Measurements from ENCODE around the gene SLC49A3. TPM values are rescaled to one million over a fixed set of nuclear protein-coding genes. Genes with fewer than 3 reads are reported as not detected.
"Not testable (repeated sequence)": the region's sequence is repeated elsewhere in the genome, so short reads cannot be mapped to it uniquely, and the experiment has no call there.

The SLC49A3 gene
- polyA plus RNA-seq (2013, experiment 1 of 2): 2.3 TPM
- 2.5 TPM for polyA plus RNA-seq (2013, experiment 2 of 2)

- peak within 1 kb of the TSS; percentile 60 for H3K4me3 ChIP-seq (ENCODE audit: low read length)
- no peaks in the 10 kb centered on the region; the same call in 1 of the 2 replicates for H3K27me3 ChIP-seq (ENCODE audit: insufficient read depth, low read length)
- H3K9me3 ChIP-seq (ENCODE audit: insufficient read depth, low read depth, low read length): no peaks in the 10 kb centered on the region
- peaks cover 9% of the 10 kb centered on the region; the same call in 1 of the 2 replicates for H3K4me1 ChIP-seq (ENCODE audit: insufficient read depth, low read length)
- WGBS: 5% methylated on average over 59 of the region's 59 CpGs
- H3K9ac ChIP-seq (ENCODE audit: low read depth, low read length): peak within 1 kb of the TSS; percentile 67
- 0 out of 2 replicates have a peak within 1 kb of the TSS, but pooled peaks have one; percentile 28 for H3K27ac ChIP-seq (ENCODE audit: low read depth, low read length)
- no peaks in the 10 kb centered on the region for H3K36me3 ChIP-seq (ENCODE audit: insufficient read depth, low read length)
These were observed at the start of gene SLC49A3 for GRCh38 chr4:688854-689681. SLC49A3 (minus strand) TSS chr4:689151; CDS start chr4:689127, 24 bp downstream.

DNA sequence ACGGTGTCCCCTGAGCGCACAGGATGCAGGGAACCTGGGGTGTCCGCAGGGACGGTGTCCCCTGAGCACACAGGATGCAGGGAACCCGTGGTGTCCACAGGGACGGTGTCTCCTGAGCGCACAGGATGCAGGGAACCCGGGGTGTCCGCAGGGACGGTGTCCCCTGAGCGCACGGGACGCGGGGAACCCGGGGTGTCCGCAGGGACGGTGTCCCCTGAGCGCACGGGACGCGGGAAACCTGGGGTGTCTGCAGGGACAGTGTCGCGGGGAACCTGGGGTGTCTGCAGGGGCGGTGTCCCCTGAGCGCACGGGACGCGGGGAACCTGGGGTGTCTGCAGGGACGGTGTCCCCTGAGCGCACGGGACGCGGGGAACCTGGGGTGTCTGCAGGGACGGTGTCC is 47.6 kb upstream of the SLC49A3 start:
- not testable (repeated sequence) for H3K9ac ChIP-seq (ENCODE audit: low read depth, low read length); H3K4me1 ChIP-seq (ENCODE audit: insufficient read depth, low read length); H3K27me3 ChIP-seq (ENCODE audit: insufficient read depth, low read length); H3K27ac ChIP-seq (ENCODE audit: low read depth, low read length); H3K9me3 ChIP-seq (ENCODE audit: insufficient read depth, low read depth, low read length); H3K4me3 ChIP-seq (ENCODE audit: low read length)
- WGBS: 97% methylated on average over 30 of the region's 34 CpGs
- peaks cover 81% of the 10 kb centered on the region for H3K36me3 ChIP-seq (ENCODE audit: insufficient read depth, low read length)

DNA sequence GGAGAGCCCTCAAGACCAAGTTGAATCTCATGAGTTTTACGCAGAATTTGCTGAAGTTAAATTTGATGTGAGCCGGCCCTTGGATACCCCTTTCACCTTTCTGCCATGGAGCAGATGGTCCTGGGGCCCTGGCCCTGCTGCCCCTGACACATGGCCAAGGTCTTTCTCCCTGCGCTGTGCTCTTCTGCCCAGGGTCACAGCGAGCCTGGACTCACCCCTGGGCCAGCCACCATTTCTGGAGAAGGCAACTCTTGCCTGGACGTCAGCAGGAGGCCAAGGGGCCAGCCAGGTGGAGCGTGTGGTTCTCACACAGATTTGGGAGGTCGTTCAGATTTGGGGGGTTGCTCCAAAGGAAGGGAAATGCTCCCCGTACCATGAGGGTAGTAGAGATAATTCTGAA is 46.6 kb upstream of the SLC49A3 start:
- no peak overlapping the region for H3K9ac ChIP-seq (ENCODE audit: low read depth, low read length)
- 95% methylated on average over 8 of the region's 8 CpGs for WGBS
- no peak overlapping the region for H3K27ac ChIP-seq (ENCODE audit: low read depth, low read length)
- H3K4me3 ChIP-seq (ENCODE audit: low read length): no peak overlapping the region
- H3K4me1 ChIP-seq (ENCODE audit: insufficient read depth, low read length): no peaks in the 10 kb centered on the region
- no peaks in the 10 kb centered on the region for H3K9me3 ChIP-seq (ENCODE audit: insufficient read depth, low read depth, low read length)
- peaks cover 80% of the 10 kb centered on the region for H3K36me3 ChIP-seq (ENCODE audit: insufficient read depth, low read length)
- H3K27me3 ChIP-seq (ENCODE audit: insufficient read depth, low read length): no peaks in the 10 kb centered on the region

GRCh38 chr4:734951-735350 is 46.0 kb upstream of the SLC49A3 start:
- WGBS: 96% methylated on average over 9 of the region's 9 CpGs
- Histone ChIP-seq H3K36me3 (ENCODE audit: insufficient read depth, low read length) (peaks cover 75% of the 10 kb centered on the region), H3K27ac (ENCODE audit: low read depth, low read length) (no peak overlapping the region)

DNA sequence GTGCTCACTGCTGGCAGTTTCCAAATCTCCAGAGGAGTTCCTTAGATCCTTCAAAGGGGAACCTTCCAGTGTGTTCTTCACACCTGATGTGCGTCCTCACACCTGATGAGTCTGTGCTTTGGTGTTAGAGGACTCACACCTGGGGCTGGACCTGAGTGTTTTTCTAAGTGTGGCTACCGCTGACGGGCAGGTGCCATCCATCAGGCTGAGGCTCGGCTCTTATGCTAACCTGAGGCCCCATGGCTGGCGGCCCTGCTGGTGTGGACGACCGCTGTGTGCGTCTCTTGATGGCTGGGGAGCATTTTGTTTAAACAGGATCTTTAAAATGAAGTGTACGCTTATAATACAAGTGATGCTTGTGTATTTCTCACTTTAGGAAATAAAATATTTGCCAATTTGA is 45.1 kb upstream of the SLC49A3 start:
- H3K27me3 ChIP-seq (ENCODE audit: insufficient read depth, low read length): no peaks in the 10 kb centered on the region
- H3K9ac ChIP-seq (ENCODE audit: low read depth, low read length): no peak overlapping the region
- peaks cover 66% of the 10 kb centered on the region for H3K36me3 ChIP-seq (ENCODE audit: insufficient read depth, low read length)
- 94% methylated on average over 9 of the region's 9 CpGs for WGBS
- no peaks in the 10 kb centered on the region for H3K9me3 ChIP-seq (ENCODE audit: insufficient read depth, low read depth, low read length)
- no peak overlapping the region for H3K27ac ChIP-seq (ENCODE audit: low read depth, low read length)
- H3K4me3 ChIP-seq (ENCODE audit: low read length): no peak overlapping the region
- H3K4me1 ChIP-seq (ENCODE audit: insufficient read depth, low read length): no peaks in the 10 kb centered on the region

More at GRCh38 chr4:734951-735350, 46.0 kb upstream of the SLC49A3 start:
- H3K4me1 ChIP-seq (ENCODE audit: insufficient read depth, low read length): no peaks in the 10 kb centered on the region
- no peak overlapping the region for H3K9ac ChIP-seq (ENCODE audit: low read depth, low read length)
- no peak overlapping the region for H3K4me3 ChIP-seq (ENCODE audit: low read length)
- no peaks in the 10 kb centered on the region for H3K27me3 ChIP-seq (ENCODE audit: insufficient read depth, low read length)
- no peaks in the 10 kb centered on the region for H3K9me3 ChIP-seq (ENCODE audit: insufficient read depth, low read depth, low read length)

- Histone ChIP-seq H3K36me3 (ENCODE audit: insufficient read depth, low read length) (peaks cover 63% of the 10 kb centered on the region), H3K9ac (ENCODE audit: low read depth, low read length) (no peak overlapping the region), H3K4me3 (ENCODE audit: low read length) (no peak overlapping the region), H3K27me3 (ENCODE audit: insufficient read depth, low read length) (no peaks in the 10 kb centered on the region), H3K9me3 (ENCODE audit: insufficient read depth, low read depth, low read length) (no peaks in the 10 kb centered on the region), H3K4me1 (ENCODE audit: insufficient read depth, low read length) (no peaks in the 10 kb centered on the region), H3K27ac (ENCODE audit: low read depth, low read length) (no peak overlapping the region)
- WGBS: 95% methylated on average over 18 of the region's 18 CpGs
These were observed 44.7 kb upstream of the SLC49A3 start for GRCh38 chr4:733631-733980.

DNA sequence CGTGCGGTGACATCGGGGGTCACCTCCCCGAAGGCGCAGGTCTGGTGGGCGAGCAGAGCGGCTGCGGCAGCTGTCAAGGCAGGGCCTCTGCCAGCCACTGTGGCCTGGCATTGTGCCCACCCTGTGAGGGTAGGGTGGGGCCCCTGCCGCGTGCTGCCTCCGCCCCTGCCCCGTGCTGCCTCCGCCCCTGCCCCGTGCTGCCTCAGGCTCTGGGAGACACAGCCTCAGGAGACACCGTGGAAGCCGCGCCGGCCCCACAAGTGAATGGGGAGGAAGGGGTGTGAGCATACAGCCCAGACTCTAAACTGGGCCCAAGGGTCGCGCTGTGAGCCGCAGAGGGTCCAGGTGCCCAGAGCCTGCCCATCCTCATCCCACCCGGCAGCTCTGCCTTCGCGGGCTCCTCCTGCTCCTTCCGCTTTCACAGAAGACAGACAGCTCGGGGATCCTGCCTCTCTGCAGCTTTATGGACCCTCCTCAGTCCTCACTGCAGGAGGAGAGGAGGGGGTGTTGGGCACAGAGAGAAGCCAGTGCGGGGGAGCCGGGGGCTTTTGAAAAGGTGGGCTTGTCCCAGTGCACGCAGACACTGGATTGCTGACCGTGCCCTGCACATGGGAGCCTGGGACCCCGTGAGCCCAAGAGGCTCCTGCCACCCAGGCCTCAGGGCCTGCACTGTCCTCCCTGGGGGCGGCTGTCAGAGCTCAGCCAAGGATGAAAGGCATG is 44.1 kb upstream of the SLC49A3 start:
- Histone ChIP-seq H3K4me1 (ENCODE audit: insufficient read depth, low read length) (no peaks in the 10 kb centered on the region), H3K36me3 (ENCODE audit: insufficient read depth, low read length) (peaks cover 59% of the 10 kb centered on the region), H3K9ac (ENCODE audit: low read depth, low read length) (no peak overlapping the region), H3K27me3 (ENCODE audit: insufficient read depth, low read length) (no peaks in the 10 kb centered on the region), H3K4me3 (ENCODE audit: low read length) (no peak overlapping the region), H3K9me3 (ENCODE audit: insufficient read depth, low read depth, low read length) (no peaks in the 10 kb centered on the region), H3K27ac (ENCODE audit: low read depth, low read length) (no peak overlapping the region)
- WGBS: 95% methylated on average over 32 of the region's 32 CpGs

- no peaks in the 10 kb centered on the region for H3K4me1 ChIP-seq (ENCODE audit: insufficient read depth, low read length)
- no peak overlapping the region for H3K4me3 ChIP-seq (ENCODE audit: low read length)
- peaks cover 53% of the 10 kb centered on the region for H3K36me3 ChIP-seq (ENCODE audit: insufficient read depth, low read length)
- H3K27me3 ChIP-seq (ENCODE audit: insufficient read depth, low read length): no peaks in the 10 kb centered on the region
- no peak overlapping the region for H3K27ac ChIP-seq (ENCODE audit: low read depth, low read length)
- no peaks in the 10 kb centered on the region for H3K9me3 ChIP-seq (ENCODE audit: insufficient read depth, low read depth, low read length)
- WGBS: 97% methylated on average over 20 of the region's 20 CpGs
- H3K9ac ChIP-seq (ENCODE audit: low read depth, low read length): no peak overlapping the region
These were observed 43.5 kb upstream of the SLC49A3 start for GRCh38 chr4:732486-732885.

DNA sequence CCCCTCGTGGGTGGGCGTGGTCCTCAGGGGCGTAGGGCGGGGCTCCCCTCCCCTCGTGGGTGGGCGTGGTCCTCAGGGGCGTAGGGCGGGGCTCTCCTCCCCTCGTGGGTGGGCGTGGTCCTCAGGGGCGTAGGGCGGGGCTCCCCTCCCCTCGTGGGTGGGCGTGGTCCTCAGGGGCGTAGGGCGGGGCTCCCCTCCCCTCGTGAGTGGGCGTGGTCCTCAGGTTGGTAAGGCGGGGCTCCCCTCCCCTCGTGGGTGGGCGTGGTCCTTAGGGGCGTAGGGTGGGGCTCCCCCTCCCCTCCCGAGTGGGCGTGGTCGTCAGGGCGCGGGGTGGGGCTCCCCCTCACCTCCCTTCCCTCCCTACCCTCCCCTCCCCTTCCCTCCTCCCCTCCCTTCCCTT is 43.0 kb upstream of the SLC49A3 start:
- H3K27ac ChIP-seq (ENCODE audit: low read depth, low read length); H3K4me3 ChIP-seq (ENCODE audit: low read length); H3K9ac ChIP-seq (ENCODE audit: low read depth, low read length); H3K9me3 ChIP-seq (ENCODE audit: insufficient read depth, low read depth, low read length); H3K27me3 ChIP-seq (ENCODE audit: insufficient read depth, low read length); H3K4me1 ChIP-seq (ENCODE audit: insufficient read depth, low read length): not testable (repeated sequence)
- peaks cover 48% of the 10 kb centered on the region for H3K36me3 ChIP-seq (ENCODE audit: insufficient read depth, low read length)
- WGBS: 88% methylated on average over 17 of the region's 27 CpGs

GRCh38 chr4:730946-731904 is 42.3 kb upstream of the SLC49A3 start:
- H3K9ac ChIP-seq (ENCODE audit: low read depth, low read length); H3K27ac ChIP-seq (ENCODE audit: low read depth, low read length); H3K4me1 ChIP-seq (ENCODE audit: insufficient read depth, low read length); H3K9me3 ChIP-seq (ENCODE audit: insufficient read depth, low read depth, low read length); H3K27me3 ChIP-seq (ENCODE audit: insufficient read depth, low read length); H3K4me3 ChIP-seq (ENCODE audit: low read length): not testable (repeated sequence)
- peaks cover 45% of the 10 kb centered on the region for H3K36me3 ChIP-seq (ENCODE audit: insufficient read depth, low read length)
- WGBS: 95% methylated on average over 52 of the region's 68 CpGs

Measured in HUES64 (cell line).